Eye (tissue), 1 donor: Measurements from ENCODE around the gene RSPH6A.

ENCODE experiments used
- DNase-seq: peaks from one replicate; pipeline ENCODE4 v3.0.0-alpha.2; 2015

Gene RSPH6A

GRCh38 chr19:45824531-45825262, 9.6 kb upstream of the RSPH6A start:
- DNase-seq: no peak

DNA sequence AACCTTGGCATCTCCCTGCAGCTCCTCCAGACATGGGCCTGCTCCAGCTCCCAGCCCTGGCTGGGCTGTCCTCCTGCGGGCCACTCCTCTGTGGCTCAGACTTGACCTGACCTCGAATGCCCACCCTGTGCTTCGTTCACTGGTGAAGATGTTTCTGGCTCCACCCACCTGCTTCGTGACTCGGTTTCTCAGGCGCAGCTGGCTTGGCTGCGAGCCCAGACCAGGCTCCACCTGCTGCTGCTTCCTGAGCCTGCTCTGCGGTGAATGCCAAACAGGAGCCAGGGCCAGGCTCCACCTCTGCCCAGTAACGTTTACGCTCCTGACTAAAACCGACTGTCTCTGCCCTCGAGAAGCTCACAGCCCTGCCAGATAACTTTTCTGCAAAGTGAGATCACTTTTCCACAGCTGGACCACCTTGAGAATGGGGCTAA, 8.9 kb upstream of the RSPH6A start:
- no peak for DNase-seq

DNA sequence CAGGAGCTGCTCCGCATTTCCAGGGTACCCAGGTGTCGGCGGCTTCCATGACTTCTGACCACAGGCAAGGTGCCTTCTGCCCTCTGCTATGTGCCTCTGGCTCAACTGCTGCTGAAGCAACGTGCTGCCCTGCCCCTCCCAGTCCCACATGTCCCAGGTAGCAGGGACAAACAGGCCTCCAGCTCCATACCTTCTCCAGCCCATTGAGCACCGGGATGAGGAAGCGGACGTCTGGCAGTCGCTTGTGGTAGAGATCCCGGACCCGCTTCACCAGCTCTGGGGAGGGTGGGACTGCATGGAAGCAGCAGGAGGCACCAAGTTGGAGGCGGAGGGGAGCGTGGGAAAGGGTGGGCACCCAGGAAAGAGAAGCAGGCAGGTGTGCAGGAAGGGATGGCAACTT, 8.1 kb upstream of the RSPH6A start:
- DNase-seq: no peak

DNA sequence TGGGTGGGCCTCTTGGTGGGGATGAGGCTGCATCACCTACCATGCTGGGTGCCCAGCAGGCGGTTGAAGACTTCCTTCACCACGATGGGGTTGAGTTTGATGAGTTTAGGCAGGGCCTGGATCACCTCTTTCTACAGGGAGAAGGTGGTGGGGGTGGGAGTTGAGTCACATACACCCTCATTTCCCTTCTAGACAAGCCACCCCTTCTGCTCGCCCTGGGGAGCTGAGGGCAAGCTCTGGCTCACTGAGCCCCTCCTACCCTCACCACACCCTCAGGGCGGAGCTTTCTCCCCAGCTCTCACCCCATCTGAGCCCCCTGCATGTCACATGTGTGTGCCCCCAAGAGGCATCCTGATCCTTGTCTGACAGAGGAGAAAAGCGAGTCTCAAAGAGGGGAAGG, 7.6 kb upstream of the RSPH6A start:
- no peak for DNase-seq

DNA sequence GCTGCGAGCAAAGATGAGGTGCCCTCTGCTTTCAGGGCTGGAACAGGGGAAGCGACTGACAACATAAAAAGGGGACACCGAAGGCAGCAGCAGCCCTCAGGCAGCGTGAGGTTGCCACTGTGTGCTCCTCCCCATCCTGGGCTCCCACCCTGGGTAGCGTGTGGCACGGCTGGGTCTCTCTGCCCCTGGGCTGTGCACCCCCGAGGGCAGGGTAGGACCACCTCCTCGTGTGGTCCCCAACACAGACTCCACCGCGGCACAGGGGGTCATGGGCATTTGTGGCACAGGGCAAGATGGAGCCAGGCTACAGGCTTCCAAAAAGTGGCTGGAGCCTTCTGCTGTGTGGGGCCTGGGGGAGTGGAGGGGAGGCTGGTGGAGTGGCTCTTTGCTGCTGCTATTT, 6.5 kb upstream of the RSPH6A start:
- no peak for DNase-seq

- DNase-seq: no peak
These were observed 6.0 kb upstream of the RSPH6A start for GRCh38 chr19:45821103-45821521.

GRCh38 chr19:45820413-45821102, 5.5 kb upstream of the RSPH6A start:
- no peak for DNase-seq

- no peak for DNase-seq
These were observed 4.7 kb upstream of the RSPH6A start for GRCh38 chr19:45819769-45820168.

DNA sequence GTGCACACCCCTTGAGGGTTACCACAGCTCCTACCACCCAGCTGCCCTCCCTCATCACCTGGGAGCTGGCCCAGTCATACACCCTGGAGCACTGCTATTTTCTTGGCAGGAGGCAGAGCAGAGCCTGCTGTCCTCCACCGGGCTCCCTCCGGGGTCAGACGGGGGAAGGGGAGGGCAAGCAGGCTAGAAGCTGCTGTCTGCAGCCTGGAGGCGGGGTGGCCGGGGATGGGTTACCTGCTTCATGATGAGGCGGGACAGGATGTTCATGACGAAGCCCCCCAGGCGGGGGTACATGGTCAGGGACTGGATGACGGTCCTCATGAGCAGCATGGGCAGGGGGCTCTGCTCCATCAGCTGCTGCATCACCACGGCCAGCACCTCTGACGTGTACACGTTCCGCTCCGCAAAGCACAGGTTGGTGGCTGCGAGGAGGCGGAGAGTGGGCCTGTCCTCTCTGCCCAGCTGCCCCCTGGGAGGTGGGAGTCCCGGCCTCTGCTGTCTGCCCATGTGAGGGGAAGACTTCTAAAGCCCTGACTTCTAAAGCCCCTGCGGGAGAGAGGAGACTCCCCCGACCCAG, 2.7 kb upstream of the RSPH6A start:
- DNase-seq: no peak

DNA sequence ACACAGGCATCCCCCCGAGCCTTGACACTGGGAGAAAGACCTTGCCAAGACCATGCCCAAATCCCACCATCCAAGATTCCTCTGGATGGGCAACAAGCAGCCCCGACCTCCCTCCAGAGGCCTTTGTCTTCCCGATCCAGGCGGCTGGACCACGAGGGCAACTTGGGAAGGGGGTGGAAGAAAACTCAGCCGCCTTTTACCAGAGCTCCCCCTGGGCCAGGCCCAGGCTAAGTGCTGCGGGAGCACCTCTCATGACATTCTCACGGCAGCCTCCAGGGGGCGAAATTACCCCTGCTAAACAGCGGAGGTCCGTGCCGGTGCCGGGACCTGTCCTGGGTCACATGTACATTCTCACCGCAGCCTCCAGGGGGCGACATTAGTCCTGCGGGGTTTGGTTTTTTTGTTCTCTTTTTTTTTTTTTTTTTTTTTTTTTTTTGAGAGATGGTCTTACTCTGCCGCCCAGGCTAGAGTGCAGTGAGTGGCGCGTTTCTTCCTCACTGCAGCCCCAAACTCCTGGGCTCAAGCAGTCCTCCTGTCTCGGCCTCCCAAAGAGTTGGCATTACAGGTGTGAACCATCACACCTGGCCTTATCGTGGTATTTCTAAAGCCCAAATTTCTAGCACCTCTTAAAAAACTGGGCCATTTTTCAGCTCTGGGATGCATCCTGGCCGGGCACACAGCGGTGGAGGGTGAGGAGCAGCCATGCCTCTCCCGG, 2.1 kb upstream of the RSPH6A start:
- peak; percentile 98 for DNase-seq

DNA sequence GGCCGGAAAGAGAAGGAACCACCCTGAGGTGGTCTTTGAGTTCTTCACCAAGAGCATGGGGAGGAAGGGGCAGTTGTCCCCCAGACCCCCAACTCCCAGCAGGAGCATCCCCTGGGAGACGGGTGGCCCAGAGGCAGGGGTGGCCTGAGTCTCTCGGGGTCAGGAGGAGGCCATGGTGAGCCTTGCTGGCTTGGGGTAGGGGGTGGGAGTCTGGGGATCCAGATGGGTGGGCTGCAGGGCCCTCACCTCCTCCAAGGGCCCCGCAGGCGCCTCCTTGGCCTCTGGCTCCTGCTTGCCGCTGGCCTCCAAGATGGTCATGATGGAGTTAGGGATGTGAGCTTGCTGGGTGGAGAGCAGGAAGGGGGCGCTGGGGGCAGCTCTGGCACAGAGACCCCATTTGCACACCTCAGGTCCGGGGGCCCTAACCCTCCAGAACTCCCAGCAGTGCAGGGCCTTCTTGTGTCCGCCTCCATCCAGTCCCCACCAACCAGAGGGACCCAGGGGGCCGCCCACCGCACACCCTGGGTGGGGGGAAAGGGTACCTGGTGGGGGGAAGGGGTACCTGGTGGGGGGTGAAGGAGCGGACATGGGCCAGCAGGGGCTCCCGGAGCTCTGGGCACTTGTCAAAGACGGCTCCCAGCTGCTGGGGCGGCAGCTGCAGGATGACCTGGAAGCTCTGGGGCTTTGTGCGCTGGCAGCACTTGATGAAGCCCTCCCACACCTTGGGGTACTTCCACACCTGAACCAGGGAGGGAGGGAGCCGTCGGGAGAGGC, 1.3 kb upstream of the RSPH6A start:
- peak; percentile 19 for DNase-seq

DNA sequence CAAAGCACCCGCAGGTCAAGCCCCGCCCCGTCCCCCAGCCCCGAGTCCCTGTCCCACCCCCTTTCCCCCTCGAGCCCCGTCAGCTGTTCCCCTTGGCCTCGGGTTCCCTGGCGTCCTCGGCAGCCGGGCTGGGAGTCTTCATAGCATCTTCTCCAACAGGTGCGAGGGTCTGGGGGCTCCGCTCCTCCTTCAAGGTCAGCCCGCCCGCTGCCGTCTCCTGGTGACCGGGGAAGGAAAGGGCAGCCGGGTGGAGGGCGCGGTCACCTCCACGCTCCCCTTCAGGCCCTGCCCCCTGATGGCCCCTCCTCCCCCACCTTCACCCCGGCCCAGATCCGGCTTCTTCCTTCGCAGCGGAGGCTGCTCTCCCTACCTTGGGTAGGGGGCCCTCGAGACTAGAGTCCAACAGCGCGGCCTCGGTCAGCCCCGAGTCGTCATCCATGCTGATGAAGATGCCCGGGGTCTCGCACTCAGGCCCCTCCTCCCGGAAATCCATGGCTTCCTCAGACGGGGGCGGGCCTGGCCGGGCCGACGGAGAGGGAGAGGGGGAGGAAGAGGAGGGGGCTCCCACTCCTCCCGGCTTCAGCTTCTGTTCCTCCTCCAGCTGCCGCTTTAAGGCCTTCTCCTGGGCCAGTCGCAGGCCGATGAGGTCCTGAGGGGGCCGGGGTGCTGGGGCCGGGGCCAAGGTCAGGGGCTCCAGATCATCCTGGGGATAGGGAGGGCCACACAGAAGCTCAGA, 541 bp upstream of the RSPH6A start:
- peak; percentile 91 for DNase-seq

DNA sequence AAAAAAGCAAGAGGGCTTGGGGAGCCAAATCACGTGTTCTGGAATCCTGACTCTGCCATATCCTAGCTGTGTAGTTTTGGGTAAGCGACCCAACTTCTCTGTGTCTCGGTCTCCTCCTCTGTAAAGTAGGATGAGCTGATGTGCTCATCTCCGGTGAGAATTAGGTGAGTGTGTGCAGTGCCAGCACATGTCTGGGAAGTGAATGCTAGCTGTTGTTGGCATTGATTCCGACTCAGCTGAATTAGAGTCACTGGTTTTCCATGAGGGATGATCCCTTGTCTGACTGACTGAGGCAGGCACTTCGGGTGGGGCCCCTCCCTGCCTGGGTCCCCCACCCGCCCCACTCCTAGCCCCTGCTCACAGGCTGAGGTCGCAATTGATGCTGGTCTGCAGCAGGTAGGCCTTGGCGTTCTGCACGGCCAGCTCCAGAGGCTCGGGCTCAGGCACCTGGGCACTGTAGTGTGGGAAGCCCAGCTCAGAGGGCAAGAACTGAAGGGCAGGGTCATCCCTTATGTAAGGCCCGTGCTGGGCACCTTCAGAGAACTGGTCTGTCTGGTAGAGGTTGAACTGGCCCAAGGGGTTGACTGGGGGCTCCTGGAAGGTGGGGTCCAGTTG, 835 bp downstream of the RSPH6A start:
- DNase-seq: no peak

DNA sequence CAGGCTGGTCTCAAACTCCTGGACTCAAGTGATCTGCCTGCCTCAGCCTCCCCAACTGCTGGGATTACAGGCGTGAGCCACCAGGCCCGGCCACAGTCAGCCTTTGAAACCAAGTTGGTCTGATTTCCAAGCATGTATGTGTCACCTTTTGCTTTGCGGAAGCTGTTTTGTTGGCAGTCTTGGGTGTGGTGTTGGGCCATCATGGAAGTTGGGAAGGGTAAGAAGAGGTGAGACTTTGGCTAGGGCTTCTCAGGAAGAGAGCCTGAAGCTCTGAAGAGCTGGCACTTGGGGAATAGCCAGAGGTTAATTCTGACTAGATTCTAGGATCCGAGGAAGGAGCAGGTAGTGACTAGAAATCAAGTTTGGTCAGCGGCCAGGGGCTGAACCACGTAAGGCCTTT, 2.8 kb downstream of the RSPH6A start:
- no peak for DNase-seq

DNA sequence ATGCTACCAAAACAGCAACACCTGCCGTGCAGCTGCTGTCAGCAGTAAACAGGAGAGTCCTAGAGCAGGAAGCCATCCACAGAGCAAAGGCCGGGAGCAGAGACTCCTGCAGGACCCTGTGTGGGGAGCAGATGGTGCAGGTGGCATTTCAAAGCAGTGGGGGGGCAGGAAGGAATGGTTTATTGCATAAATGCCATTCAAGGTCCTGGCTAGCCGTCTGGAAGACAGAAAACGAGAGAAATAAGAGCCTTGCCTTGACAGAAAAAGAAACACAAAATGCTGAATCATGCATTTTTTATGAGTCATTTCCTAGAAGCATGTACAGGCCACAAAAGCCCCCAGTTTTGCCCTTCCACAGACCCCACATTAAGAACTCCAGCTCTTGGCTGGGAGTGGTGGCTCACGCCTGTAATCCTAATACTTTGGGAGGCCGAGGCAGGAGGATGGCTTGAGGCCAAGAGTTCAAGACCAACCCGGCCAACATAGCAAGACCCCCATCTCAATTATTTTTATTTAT, 5.4 kb downstream of the RSPH6A start:
- peak; percentile 22 for DNase-seq

DNA sequence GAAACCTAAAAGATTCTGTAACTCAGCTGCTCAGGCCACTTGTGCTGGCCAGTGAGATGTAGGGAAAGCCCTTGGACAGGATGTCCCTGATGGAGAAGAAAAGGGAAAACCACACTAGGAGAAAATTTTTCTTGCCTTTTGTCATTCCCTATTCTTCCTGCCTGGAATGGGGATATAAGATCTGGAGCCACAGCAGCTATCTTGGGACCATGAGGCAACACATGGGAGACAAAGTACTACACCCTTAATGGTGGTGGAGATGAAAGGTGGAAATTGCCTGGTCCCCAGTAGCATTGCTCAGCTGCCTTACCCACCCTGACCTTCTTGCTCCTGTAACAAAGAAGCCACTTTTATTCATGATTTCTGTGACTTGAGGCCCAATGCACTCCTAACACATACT, 9.4 kb downstream of the RSPH6A start:
- DNase-seq: no peak

DNA sequence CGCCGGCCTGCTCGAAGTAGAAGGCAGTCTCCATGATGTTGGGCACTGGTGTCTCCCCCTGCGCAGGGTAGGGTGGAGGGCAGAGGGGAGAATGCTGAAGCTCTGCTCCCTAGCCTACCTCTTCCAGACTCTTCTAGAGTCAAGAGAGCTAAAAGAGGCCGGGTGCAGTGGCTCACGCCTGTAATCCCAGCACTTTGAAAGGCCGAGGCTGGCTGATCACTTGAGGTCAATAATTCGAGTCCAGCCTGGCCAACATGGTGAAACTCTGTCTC, 10.2 kb downstream of the RSPH6A start:
- no peak for DNase-seq

GRCh38 chr19:45804140-45804958, 10.8 kb downstream of the RSPH6A start:
- DNase-seq: no peak

DNA sequence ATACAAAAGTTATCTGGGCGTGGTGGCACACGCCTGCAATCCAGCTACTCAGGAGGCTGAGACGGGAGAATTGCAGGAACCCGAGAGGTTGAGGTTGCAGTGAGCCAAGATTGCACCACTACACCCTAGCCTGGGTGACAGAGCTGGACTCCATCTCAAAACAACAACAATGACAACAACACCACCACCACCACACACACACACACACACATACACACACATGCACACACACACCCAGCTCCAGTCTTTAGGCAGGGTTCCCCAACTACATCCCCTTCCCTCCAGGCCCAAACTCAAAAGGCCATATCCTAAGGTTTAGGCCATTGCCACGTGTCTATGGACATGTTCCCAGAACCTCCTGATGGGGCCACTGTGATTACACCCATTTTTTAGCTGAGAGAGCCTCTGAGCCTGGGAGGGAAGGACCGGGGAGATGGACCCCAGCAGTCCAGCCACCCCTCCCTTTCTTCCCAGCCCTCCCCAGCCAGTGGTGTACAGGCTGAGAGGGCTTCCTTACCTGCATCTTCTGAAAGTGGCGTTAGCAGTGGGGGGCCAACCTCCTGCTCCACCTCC, 13.4 kb downstream of the RSPH6A start:
- DNase-seq: no peak

DNA sequence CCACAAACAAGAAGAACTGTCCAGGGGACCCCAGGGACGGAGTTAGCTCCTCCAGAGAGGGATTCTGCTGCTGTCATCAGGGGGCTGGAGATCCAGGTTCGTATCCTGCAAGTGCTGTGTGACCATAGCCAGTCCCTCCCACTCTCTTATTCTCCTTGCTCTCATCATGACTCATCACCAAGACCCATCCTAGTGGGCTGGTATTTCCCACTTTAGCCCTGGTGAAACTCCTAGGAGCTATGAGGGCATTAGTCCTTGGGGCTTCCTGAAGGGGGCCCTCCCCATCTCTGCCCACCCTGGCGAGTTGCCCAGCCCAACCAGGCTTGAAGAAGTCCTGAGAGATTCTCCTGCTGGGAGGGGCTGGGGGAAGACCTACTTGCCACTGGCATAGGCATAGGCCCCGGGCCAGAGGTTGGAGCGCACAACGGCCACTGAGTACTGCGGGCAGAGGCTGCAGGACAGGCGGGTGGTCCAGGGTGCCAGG, 15.0 kb downstream of the RSPH6A start:
- no peak for DNase-seq
